ENCODE results near the gene MAN1A1.

MAN1A1 gene

GRCh38 chr6:119129148-119129967, 220.2 kb downstream of the MAN1A1 start:
- no peaks in the 10 kb centered on the region for H3K79me2 ChIP-seq (ENCODE audit: control insufficient read depth, low read length)
- no peak overlapping the region for H3K4me3 ChIP-seq (ENCODE audit: low read length)

GRCh38 chr6:119128252-119128912, 221.2 kb downstream of the MAN1A1 start:
- no peaks in the 10 kb centered on the region for H3K9me2 ChIP-seq (replicated peaks; ENCODE audit: control insufficient read depth, low read length)
- H3K36me3 ChIP-seq (ENCODE audit: control insufficient read depth, low read length), result no peaks in the 10 kb centered on the region
- peaks cover 6% of the 10 kb centered on the region; the same call in 1 of the 2 replicates for H3K27me3 ChIP-seq (ENCODE audit: control insufficient read depth, low read length)
- H3K4me1 ChIP-seq (ENCODE audit: control insufficient read depth, low read length), result no peaks in the 10 kb centered on the region
- H3K27ac ChIP-seq (ENCODE audit: low read depth, low read length), result no peak overlapping the region
- H3F3A ChIP-seq (ENCODE audit: control insufficient read depth, insufficient read depth), result no peaks in the 10 kb centered on the region
- no peaks in the 10 kb centered on the region for H3K79me2 ChIP-seq (ENCODE audit: control insufficient read depth, low read length)
- TF ChIP-seq CTCF (IDR thresholded peaks at IDR 0.05; ENCODE audit: low read depth, low read length, poor library complexity, severe bottlenecking) (no peak), EZH2phosphoT487 (IDR thresholded peaks at IDR 0.05; ENCODE audit: borderline replicate concordance, low read length) (no peak)
- no peak overlapping the region for H3K4me2 ChIP-seq (ENCODE audit: low read length)
- H4K20me1 ChIP-seq (ENCODE audit: control insufficient read depth, insufficient read depth, low read depth, low read length), result no peaks in the 10 kb centered on the region
- no peaks in the 10 kb centered on the region for H3K9me3 ChIP-seq (ENCODE audit: control insufficient read depth, insufficient read depth, low read length)
- H3K4me3 ChIP-seq (ENCODE audit: low read length), result no peak overlapping the region

More at GRCh38 chr6:119129148-119129967, 220.2 kb downstream of the MAN1A1 start:
- Histone ChIP-seq H3K27ac (ENCODE audit: low read depth, low read length) (no peak overlapping the region), H3K9me3 (ENCODE audit: control insufficient read depth, insufficient read depth, low read length) (no peaks in the 10 kb centered on the region), H3K27me3 (ENCODE audit: control insufficient read depth, low read length) (peaks cover 6% of the 10 kb centered on the region; the same call in 1 of the 2 replicates), H3K4me1 (ENCODE audit: control insufficient read depth, low read length) (no peaks in the 10 kb centered on the region), H3F3A (ENCODE audit: control insufficient read depth, insufficient read depth) (no peaks in the 10 kb centered on the region), H3K9me2 (replicated peaks; ENCODE audit: control insufficient read depth, low read length) (no peaks in the 10 kb centered on the region), H3K36me3 (ENCODE audit: control insufficient read depth, low read length) (no peaks in the 10 kb centered on the region), H3K4me2 (ENCODE audit: low read length) (no peak overlapping the region), H4K20me1 (ENCODE audit: control insufficient read depth, insufficient read depth, low read depth, low read length) (no peaks in the 10 kb centered on the region)
- TF ChIP-seq EZH2phosphoT487 (IDR thresholded peaks at IDR 0.05; ENCODE audit: borderline replicate concordance, low read length) (no peak), CTCF (IDR thresholded peaks at IDR 0.05; ENCODE audit: low read depth, low read length, poor library complexity, severe bottlenecking) (peak; percentile 79)

GRCh38 chr6:119127627-119128026, 221.9 kb downstream of the MAN1A1 start:
- no peaks in the 10 kb centered on the region for H3K4me1 ChIP-seq (ENCODE audit: control insufficient read depth, low read length)
- no peak for TF ChIP-seq EZH2phosphoT487 (IDR thresholded peaks at IDR 0.05; ENCODE audit: borderline replicate concordance, low read length)
- no peak for TF ChIP-seq CTCF (IDR thresholded peaks at IDR 0.05; ENCODE audit: low read depth, low read length, poor library complexity, severe bottlenecking)
- no peak overlapping the region for H3K4me2 ChIP-seq (ENCODE audit: low read length)

More at GRCh38 chr6:119127627-119128026, 221.9 kb downstream of the MAN1A1 start:
- Histone ChIP-seq H3K27ac (ENCODE audit: low read depth, low read length) (no peak overlapping the region), H3K79me2 (ENCODE audit: control insufficient read depth, low read length) (no peaks in the 10 kb centered on the region), H3K36me3 (ENCODE audit: control insufficient read depth, low read length) (no peaks in the 10 kb centered on the region), H3F3A (ENCODE audit: control insufficient read depth, insufficient read depth) (no peaks in the 10 kb centered on the region), H4K20me1 (ENCODE audit: control insufficient read depth, insufficient read depth, low read depth, low read length) (no peaks in the 10 kb centered on the region), H3K4me3 (ENCODE audit: low read length) (no peak overlapping the region), H3K27me3 (ENCODE audit: control insufficient read depth, low read length) (peaks cover 5% of the 10 kb centered on the region; the same call in 1 of the 2 replicates), H3K9me2 (replicated peaks; ENCODE audit: control insufficient read depth, low read length) (no peaks in the 10 kb centered on the region), H3K9me3 (ENCODE audit: control insufficient read depth, insufficient read depth, low read length) (no peaks in the 10 kb centered on the region)
